ENCODE measurements around the gene GRM1.

GRCh38 chr6:146345598-146345997 lies 316.7 kb downstream of the GRM1 start:
- no peak for TF ChIP-seq POLR2A (IDR thresholded peaks at IDR 0.05; ENCODE audit: low read length)
- no peak for TF ChIP-seq CTCF (IDR thresholded peaks at IDR 0.05)
- no peak for TF ChIP-seq MAX (IDR thresholded peaks at IDR 0.05)
- TF ChIP-seq CHD2 (IDR thresholded peaks at IDR 0.05; ENCODE audit: low read length, partially characterized antibody), result no peak
- no peak for TF ChIP-seq MYC (IDR thresholded peaks at IDR 0.05; ENCODE audit: borderline replicate concordance, low read length)
- no peak for TF ChIP-seq USF2 (IDR thresholded peaks at IDR 0.05)
- TF ChIP-seq ESRRA (IDR thresholded peaks at IDR 0.05; ENCODE audit: borderline replicate concordance, low read length), result no peak
- TF ChIP-seq TFCP2L1 (CRISPR knock-in tag; IDR thresholded peaks at IDR 0.05), result no peak
- TF ChIP-seq EP300 (IDR thresholded peaks at IDR 0.05), result no peak

Measured in A549 (cell line).